GM19238 (cell line): ENCODE measurements around the gene CEP78.
A peak's percentile ranks its signal among the peaks of the same experiment; 100 is the strongest.

Source experiments
- DNase-seq: peaks from one replicate; pipeline ENCODE4 v3.0.0; 2011; ENCODE audit warnings: low spot score; ENCODE audit not compliant: insufficient read length

CEP78 gene

GRCh38 chr9:78286946-78287388 is 51.1 kb downstream of the CEP78 start:
- DNase-seq: no peak

- DNase-seq: no peak
Measured at GRCh38 chr9:78288214-78288892, 52.5 kb downstream of the CEP78 start.

GRCh38 chr9:78289474-78289873 is 53.6 kb downstream of the CEP78 start:
- DNase-seq: no peak

- DNase-seq: no peak
Measured at GRCh38 chr9:78291240-78291925, 55.5 kb downstream of the CEP78 start.

- no peak for DNase-seq
Measured at GRCh38 chr9:78292026-78292425, 56.2 kb downstream of the CEP78 start.

GRCh38 chr9:78292716-78293497 is 57.0 kb downstream of the CEP78 start:
- no peak for DNase-seq

- no peak for DNase-seq
Measured at GRCh38 chr9:78294290-78295176, 58.7 kb downstream of the CEP78 start.

GRCh38 chr9:78295177-78295575 is 59.3 kb downstream of the CEP78 start:
- DNase-seq: no peak

- no peak for DNase-seq
Measured at GRCh38 chr9:78295731-78296130, 59.9 kb downstream of the CEP78 start.

- DNase-seq: no peak
Measured at GRCh38 chr9:78296201-78296892, 60.5 kb downstream of the CEP78 start.

GRCh38 chr9:78296893-78297671 is 61.2 kb downstream of the CEP78 start, which contains the start of gene PSAT1:
PSAT1 (plus strand) TSS chr9:78297125; CDS start chr9:78297211, 86 bp downstream.
- peak; percentile 96 for DNase-seq

- no peak for DNase-seq
Measured at GRCh38 chr9:78297672-78297961, 61.7 kb downstream of the CEP78 start.

- DNase-seq: no peak
Measured at GRCh38 chr9:78298046-78298765, 62.3 kb downstream of the CEP78 start.

GRCh38 chr9:78300209-78300608 is 64.3 kb downstream of the CEP78 start:
- DNase-seq: no peak

- no peak for DNase-seq
Measured at GRCh38 chr9:78301466-78301865, 65.6 kb downstream of the CEP78 start.

- no peak for DNase-seq
Measured at GRCh38 chr9:78303377-78304062, 67.6 kb downstream of the CEP78 start.

GRCh38 chr9:78304357-78304756 is 68.5 kb downstream of the CEP78 start:
- no peak for DNase-seq

GRCh38 chr9:78306222-78307076 is 70.6 kb downstream of the CEP78 start:
- DNase-seq: no peak
